GM19467 (cell line): ENCODE measurements around the gene CLRN1.
"Not testable (repeated sequence)": the region's sequence is repeated elsewhere in the genome, so short reads cannot be mapped to it uniquely, and the experiment has no call there.

Source experiments
- ATAC-seq: cut with Tn5 transposase; IDR thresholded peaks from one replicate; pipeline ENCODE4 v1.9.1; 2021; ENCODE audit warnings: mild to moderate bottlenecking, moderate library complexity; ENCODE audit not compliant: unreplicated experiment

Gene CLRN1, protein sequence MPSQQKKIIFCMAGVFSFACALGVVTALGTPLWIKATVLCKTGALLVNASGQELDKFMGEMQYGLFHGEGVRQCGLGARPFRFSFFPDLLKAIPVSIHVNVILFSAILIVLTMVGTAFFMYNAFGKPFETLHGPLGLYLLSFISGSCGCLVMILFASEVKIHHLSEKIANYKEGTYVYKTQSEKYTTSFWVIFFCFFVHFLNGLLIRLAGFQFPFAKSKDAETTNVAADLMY

DNA sequence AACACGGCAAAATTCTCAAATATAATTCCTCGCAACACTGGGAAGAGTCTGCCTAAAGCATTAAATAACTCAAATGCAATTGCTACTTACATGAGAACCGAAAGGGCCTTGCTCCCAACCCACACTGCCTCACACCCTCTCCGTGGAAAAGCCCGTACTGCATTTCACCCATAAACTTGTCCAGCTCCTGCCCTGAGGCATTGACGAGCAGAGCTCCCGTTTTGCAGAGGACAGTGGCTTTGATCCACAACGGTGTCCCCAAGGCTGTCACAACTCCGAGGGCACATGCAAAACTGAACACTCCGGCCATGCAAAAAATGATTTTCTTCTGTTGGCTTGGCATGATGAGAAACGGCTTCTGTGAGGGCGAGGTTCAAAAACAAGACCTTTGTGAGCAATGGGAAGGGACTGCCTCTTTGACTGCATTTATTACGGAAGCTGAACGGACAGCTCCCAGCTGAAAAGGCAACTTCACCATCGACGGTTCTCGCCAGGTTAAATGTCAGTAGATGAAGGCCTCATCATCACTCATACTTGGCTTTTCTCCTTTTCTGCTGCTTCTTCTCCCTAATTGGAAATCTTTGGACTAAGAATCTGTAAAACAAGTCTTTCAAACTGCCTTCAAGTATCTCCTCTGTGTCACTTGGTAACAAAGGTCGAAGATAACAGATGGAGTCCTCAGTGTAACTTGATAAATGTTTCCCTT is at the start of gene CLRN1:
Gene CLRN1, minus strand, starts transcription at position 362 of the 706 bp plus-strand sequence. Its CDS starts 19 bp downstream, at position 343.
- no peak for ATAC-seq

DNA sequence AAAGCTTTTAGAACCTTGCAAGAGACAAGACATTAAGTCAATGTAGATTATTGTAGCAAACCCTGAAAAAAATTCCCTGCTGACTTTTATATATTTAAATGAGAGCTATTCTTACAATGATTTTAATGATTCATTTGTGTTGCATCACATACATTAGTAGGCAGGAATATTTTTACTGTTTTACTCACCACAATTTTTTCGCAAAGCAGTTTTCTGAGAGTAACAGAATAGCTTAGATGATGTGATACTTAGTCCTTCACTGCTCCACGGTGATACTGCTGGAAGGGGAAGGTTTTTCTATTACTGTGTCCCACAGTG is 43.9 kb upstream of the CLRN1 start:
- no peak for ATAC-seq

DNA sequence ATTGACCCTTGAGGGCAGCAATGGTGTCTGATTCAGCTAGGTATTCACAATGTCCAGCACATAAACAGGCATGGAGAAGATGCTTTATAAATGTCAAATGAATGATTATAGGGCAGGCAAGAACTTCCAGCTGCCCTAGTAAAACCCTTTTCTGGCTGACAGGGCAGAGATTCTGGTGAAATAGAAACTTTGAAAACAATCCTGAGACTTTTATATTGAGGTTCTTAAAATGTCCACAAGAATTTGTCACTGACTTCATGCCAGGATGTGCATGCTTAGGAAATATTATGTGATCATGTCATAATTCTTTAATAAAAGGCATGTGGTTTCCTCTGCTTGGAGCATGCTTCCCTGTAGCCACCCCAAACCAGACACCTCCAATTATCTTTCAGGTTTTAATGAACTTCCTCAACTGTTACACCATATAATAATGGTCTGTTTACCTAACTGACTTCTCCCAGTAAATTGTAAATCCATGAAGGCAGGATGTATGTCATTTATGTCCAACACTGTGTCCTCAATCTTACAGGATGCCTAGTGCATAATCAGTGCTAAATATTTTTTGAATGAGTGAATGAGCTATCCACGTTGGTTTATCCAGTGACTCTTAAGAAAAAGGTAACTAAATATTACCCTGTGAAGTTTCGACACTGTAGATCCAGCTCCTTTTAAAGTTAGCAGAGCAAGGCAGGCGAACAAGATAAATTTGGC is 43.4 kb upstream of the CLRN1 start:
- ATAC-seq: no peak

DNA sequence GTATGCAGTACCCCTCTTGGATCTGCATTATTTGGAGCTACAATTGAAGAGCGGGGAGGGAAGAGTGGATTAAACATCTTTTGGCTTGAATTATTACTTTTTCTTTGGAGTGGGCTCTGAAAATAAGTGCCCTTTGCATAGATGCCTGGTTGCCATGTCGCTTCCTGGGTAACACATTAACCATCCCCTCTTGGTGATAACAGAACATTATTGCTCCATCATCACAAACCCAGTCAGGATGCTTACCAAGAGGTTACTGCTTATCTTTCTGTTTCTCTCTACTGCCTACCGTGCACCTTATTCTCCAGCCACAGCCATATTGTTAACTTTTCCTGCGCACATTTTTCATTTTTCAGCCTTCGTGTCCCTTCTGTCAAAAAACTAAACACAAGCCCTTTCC is 42.7 kb upstream of the CLRN1 start:
- no peak for ATAC-seq

DNA sequence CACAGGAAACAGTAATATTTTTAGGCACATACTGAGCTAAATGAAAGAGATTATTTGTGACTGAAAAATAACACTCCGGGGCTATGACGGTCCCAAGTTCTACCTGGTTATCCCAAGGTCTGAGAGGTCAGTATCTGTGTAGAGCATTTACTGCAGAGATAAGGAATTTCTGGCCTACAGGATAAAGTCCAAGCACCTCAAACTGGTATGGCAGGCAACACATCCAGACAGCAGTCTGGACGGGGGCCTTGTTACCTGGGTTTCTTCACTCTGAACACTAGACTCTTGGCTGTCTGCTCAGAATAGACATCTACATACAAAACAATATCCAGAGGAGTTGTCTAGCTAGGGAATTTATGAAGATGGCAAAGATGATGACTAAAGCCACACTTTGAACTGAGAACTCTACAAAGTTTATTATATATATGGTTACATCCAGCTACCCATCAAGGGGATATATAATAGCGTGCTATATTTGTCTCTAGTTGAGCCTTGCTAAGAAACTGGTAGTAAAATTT is 42.0 kb upstream of the CLRN1 start:
- ATAC-seq: no peak

DNA sequence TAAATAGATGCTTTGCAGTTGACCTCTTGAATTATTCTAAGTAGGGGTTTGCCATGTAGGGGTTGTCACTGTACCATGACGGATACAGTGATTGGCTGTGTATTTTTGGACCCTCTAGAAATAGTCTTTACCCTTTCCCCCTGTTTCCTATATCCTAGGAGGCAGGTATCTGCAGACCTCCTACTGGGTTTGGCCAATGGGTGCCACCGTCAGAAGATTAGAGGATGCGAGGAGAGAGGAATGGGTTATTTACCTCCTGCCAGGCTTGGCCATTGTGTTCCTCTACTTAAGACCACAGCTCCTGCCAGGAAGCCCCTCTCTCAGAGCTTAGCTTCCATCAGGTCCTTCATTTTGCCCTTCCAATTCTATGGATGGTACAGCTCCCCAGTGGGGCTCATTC is 40.2 kb upstream of the CLRN1 start:
- ATAC-seq: no peak

DNA sequence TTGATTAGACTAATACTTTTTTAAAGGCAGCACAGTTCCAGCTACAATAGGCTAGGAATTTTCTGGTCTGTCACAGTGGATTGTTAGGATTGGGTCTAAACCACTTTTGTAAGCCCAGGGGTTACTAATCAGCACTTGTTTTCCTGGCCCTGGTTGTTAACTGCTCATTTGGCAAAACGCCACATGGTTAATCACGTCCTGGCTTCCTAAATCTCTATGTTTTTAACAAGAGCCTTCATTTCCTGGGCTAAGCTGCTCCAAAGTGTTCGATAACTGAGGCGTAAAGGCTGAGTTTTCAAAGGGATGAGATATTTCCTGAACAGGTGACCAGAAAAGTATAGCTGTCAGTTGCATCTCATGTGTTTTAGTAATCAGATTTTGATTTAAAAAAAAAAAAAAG is 38.9 kb upstream of the CLRN1 start:
- no peak for ATAC-seq

DNA sequence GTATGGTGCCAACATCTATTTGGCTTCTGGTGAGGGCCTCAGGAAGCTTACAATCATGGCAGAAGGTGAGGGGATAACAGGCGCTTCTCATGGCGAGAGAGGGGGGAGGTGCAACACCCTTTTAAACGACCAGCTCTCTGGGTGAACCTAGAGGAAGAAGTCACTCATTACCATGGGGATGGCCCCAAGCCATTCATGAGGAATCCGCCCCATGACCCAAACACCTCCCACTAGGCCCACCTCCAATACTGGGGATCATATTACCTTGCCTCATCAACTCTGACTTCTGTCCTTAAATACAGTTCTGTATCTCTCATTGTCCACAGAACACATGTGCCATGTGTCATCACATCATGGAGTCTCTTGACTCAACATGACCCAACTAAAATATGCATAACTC is 37.5 kb upstream of the CLRN1 start:
- ATAC-seq: no peak

DNA sequence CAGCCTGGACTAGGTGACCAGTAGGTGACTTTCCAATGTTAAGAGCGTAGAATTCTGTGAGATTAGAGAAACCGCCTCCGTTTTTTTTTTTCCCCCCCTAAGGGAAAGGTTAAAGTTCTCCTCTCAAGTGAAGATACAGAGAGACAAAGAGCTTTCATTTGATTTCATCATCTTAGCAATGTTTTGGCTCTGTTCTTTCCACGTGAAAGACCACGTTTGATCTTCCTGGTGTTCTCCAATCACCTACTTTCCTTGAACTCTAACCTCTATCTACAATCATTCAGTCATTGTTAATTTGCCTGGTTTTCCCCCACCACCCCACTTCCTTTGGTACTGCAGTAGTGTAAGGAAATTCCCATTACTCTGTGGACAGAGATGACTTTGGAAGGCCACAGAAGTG is 36.9 kb upstream of the CLRN1 start:
- ATAC-seq: no peak

DNA sequence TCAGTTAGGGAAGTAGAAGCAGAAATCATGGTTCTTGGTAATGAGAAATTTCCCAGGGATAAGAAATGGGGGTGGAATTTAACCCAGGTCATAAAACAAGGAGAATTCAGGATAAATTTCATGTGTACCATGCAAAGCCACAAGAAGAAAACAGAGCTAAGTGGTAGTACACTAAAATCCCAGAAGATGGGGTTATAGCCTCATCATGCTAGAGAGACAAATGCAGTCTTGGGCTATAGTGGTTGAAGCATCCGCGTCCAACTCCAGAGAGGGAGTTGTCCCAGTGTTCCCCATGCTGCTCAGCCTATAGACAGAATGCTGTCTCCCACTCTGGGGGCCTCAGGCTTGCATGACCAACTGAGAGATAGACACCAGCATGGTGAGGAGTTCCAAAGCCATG is 36.2 kb upstream of the CLRN1 start:
- no peak for ATAC-seq

DNA sequence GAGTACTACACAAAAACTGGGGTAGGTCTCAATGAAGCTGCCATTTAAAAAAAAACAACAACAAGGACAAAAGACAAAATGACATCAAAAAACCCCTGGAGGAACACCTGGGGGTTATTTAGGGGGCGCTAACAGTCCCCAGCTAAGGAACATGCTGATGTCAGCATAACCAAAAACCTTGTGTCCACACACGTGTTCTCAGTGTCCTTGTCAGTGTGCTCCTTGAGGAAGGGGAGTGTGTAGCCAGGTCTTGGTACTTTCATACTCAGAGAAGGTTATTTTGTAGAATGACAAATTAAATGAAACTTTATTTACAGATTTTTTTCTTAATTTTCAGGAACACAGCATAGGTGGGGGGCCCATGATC is 31.2 kb upstream of the CLRN1 start:
- ATAC-seq: no peak

DNA sequence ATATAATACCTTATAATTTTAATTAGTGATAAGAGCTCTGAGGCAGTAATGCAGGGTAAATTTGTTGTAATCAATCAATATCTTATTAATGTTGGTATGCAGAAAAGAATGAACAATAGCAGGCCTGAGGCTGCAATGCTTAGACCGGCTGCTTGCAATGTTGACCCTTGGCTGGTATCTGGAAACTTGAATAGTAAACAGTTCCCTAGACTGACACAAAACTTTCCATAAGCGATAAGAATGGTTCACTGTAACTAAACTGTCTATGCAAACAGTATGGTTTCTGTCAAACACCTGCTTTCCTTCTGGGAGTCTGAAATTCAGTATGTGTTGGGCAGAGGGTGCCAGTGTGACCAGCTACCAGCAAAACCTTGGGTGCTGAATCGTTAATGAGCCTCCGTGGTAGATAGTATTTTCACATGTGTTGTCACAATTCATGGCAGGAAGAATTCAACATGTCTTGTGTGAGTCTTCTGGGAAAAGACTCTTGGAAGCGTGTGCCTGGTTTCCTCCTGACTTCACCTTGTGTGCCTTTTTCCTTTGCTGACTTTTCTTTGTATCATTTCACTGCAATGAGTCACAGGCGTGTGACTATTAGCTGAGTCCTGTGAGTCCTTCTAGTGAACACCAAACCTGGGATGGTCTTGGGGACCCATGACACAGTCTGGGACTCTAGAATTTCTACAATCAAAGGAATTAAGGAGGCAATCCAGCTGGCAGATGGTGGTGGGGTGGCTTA is 30.7 kb upstream of the CLRN1 start:
- ATAC-seq: no peak

DNA sequence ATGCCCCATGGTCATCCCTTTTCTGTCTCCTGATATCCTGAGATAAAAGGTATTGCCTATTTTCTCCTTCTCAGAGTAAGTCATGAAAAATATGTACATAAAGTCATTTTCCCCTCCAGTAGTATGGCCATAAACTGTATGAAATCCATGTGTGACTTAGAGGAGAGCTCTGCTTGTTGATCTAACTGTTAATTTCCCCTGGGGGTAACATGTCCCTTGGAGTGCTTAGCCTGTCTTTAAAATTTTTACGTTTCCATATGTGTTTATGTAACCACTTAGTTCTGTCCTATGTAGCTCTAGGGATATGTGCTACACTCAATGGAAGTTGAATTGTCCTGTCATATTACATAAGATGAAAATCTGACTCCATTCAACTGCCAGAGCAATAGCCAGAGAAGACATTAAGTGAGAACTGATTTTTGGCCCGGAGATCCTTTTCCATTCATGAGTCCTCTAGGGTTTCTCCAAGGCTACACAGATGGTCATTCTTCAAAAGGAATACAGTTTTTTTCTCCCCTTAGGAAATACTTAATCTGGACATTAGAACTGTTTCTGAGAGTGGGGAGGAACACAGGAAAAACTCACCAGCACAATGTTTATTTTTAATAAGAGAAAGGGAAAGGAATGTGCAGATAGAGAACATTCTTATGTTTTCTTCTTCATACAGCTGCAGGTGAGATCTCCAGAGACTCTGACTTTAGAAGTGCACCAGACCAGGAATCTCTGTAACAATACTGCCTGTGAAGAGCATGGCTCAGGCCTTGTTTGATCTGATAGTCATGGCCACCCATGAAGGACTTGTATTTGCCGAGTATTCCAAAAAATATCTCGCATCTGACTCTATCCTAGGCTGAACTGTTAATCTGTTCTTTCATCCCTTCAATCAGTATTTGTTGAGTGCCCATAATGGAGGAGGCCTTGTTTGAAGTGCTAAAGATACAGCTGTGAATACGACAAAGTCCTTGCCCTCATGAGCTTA is 29.8 kb upstream of the CLRN1 start:
- no peak for ATAC-seq

DNA sequence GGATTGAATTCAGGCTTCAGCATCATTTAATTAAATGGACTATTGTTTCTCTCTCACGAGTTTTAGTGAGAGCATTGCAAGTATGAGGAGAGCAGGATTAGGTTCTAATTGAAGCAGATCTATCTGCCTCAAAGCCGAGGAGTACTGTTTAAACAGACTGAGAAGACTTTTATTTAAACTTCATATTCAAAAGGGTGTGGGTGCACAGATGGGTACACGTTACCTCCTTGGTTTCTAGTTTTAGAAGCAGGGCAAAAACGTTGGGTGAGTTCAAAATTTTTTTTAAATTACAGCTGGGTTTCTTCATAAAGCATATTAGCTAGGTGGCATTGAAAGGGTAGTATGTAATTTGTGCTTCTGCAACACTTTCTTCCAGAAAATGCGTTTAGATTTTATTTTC is 26.5 kb upstream of the CLRN1 start:
- no peak for ATAC-seq

DNA sequence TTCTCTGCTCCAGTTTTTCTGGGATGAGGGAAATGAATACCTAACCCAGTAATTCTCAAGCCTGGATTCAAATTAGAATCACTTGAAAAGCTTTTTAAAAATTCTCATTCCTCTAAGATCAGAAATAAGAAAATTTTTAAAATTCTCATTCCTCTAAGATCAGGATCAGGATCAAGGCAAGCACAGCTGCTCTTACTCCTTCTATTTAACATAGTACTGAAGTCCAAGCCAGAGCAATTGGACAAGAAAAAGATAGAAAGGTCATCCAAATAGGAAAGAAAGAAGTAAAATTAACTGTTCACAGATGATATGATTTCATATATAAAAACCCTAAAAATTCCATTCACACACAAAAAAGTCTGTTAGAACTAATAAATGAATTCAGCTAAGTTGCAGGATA is 24.2 kb upstream of the CLRN1 start:
- ATAC-seq: no peak

DNA sequence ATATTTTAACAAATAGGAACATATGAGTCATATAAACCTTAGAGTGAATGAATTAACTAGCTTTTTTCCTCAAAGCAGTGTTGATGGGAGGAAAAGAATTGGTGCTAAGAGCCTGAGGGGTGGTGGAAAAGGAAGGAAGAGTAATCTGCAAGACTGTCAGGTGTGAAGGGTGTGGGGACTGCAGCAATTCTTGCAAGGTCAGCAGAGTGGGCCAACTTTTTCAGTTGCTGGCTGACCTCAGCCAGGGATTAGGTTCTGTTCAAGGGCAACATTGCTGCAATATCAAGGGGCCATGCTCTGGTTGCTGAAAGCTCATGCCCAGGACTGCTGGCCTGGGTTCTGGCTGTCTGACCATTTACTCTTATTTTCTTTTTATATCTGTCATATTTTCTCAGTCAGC is 23.0 kb upstream of the CLRN1 start:
- no peak for ATAC-seq

DNA sequence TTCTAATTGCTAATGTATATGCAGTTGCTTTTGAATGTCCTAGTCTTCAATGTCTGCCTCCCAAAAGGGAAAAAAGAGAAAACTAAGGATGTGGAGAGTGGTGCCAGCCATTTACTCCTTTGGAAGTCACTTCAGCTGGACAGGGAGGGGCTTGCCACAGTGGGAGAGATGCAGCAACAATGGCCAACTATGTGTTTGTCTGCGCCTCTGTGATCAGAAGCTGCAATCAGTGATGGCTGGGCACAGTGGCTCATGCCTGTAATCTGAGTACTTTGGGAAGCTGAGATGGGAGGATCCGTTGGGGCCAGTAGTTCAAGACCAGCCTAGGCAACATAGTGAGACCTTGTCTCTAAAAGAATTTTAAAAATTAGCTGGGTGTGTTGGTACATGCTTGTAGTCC is 16.7 kb upstream of the CLRN1 start:
- ATAC-seq: no peak

DNA sequence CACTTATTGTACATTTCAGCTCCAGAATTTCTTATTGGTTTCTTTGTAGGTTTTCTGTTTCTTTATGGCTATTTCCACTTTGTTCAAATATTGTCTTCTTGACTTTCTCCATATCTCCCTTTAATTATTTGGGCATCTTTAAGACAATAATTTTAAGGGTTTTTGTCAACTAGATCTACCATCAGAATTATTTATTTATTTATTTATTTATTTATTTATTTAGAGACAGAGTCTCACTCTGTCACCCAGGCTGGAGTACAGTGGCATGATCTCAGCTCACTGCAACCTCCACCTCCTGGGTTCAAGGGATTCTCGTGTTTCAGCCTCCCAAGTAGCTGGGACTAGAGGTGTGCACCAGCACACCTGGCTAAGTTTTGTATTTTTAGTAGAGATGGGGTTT is 15.9 kb upstream of the CLRN1 start:
- ATAC-seq: not testable (repeated sequence)

DNA sequence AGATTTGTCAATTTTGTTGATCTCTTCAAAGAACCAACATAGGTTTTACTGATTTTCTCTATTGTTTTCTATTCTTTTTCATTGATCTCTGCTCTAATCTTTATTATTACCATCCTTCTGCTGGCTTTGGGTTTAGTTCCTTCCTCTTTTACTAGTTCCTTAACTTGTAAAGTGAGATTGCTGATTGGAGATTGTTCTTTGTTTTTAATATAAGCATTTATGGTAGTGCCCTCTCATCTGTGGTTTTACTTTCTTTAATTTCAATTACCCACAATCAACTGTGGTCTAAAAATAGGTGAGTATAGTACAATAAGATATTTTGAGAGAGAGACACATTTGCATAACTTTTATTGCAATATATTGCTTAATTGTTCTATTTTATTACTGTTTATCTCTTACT is 13.2 kb upstream of the CLRN1 start:
- ATAC-seq: no peak

DNA sequence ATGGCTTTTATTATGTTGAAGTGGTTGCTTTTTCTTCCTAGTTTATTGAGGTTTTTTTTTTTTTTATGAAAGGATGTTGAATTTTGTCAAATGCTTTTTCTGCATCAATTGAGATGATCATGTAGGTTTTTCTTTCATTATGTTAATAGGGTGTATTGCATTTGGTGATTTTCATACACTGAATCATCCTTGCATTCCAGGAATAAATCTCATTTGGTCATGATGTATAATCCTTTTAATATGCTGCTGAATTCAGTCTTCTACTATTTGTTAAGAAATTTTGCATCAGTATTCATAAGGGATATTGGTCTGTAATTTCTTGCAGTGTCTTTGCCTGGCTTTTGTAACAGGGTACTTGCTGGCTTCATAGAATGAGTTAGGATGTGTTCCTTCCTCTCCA is 11.5 kb upstream of the CLRN1 start:
- no peak for ATAC-seq
